ENCODE data around the gene ACOX1. TPM values are rescaled to one million over a fixed set of nuclear protein-coding genes. Genes with fewer than 3 reads are reported as not detected.

The ACOX1 gene
- polyA plus RNA-seq, 3 donors: 21.6 to 49.7 (median 49.2) TPM

GRCh38 chr17:75895370-75896155, 83.4 kb downstream of the ACOX1 start:
- Histone ChIP-seq H3K4me2 (replicated peaks; ENCODE audit: extremely low read depth, low read length, poor library complexity, severe bottlenecking) (peak overlapping the region; percentile 75), H4K20me1 (ENCODE audit: insufficient read depth, low read length) (peaks cover 23% of the 10 kb centered on the region), H3K4me3 (replicated peaks in 1 of 3; ENCODE audit: low read depth in 2 of 3, low read length in 3 of 3) (peak overlapping the region; percentile 55 to 82 (median 80)), H3K9ac (ENCODE audit: insufficient read depth, low read length, poor library complexity, severe bottlenecking) (peak overlapping the region; percentile 77), H3K4me1 (ENCODE audit: control insufficient read depth in 1 of 2, insufficient read depth in 2 of 2, low read length in 2 of 2) (peaks cover 18 to 23% of the 10 kb centered on the region in 2 donors), H2AFZ (ENCODE audit: insufficient read depth, low read depth, low read length, poor library complexity, severe bottlenecking) (peak overlapping the region; percentile 79), H3K9me3 (replicated peaks in 1 of 2; ENCODE audit: control insufficient read depth in 1 of 2, insufficient read depth in 1 of 2, low read length in 2 of 2) (no peaks in the 10 kb centered on the region), H3K27me3 (ENCODE audit: control insufficient read depth in 2 of 2, insufficient read depth in 2 of 2, low read length in 2 of 2) (no peaks in the 10 kb centered on the region), H3K36me3 (replicated peaks in 1 of 2; ENCODE audit: control insufficient read depth in 1 of 2, insufficient read depth in 2 of 2, low read length in 2 of 2) (peaks cover 35 to 44% of the 10 kb centered on the region in 2 donors), H3K79me2 (ENCODE audit: insufficient read depth, low read length) (peaks cover 17% of the 10 kb centered on the region), H3K27ac (ENCODE audit: low read depth in 1 of 2, low read length in 2 of 2) (peak overlapping the region in 1 of 2 donors; percentile 79)
- Mint-ChIP-seq H3K27ac (peak overlapping the region; percentile 79 to 95 (median 91)), H3K9me3 (peaks cover 0 to 2% (median 0%) of the 10 kb centered on the region in 7 donors), H3K4me3 (peak overlapping the region; percentile 80 to 90), H3K4me1 (peaks cover 22% of the 10 kb centered on the region), H3K36me3 (peaks cover 31 to 51% of the 10 kb centered on the region in 2 donors), H3K27me3 (ENCODE audit: low read depth in 3 of 3) (peaks cover 0 to 5% (median 2%) of the 10 kb centered on the region in 3 donors)
- WGBS (ENCODE audit: insufficient coverage): 32% methylated on average over 23 of the region's 28 CpGs
- peak in 2 of 3 donors; percentile 30 to 39 for DNase-seq
- TF ChIP-seq CTCF (IDR thresholded peaks at IDR 0.05): no peak
- intact Hi-C loops (cut with micrococcal nuclease): loop anchor here in 1 of 2 donors (5.0 kb wide), 1 partner anchor 38 kb away; the partner anchor contains the start of gene WBP2

GRCh38 chr17:75894049-75894733, 84.8 kb downstream of the ACOX1 start:
- Histone ChIP-seq H3K4me1 (ENCODE audit: control insufficient read depth in 1 of 2, insufficient read depth in 2 of 2, low read length in 2 of 2) (peaks cover 18 to 23% of the 10 kb centered on the region in 2 donors), H4K20me1 (ENCODE audit: insufficient read depth, low read length) (peaks cover 23% of the 10 kb centered on the region), H2AFZ (ENCODE audit: insufficient read depth, low read depth, low read length, poor library complexity, severe bottlenecking) (no peak overlapping the region), H3K36me3 (replicated peaks in 1 of 2; ENCODE audit: control insufficient read depth in 1 of 2, insufficient read depth in 2 of 2, low read length in 2 of 2) (peaks cover 26 to 44% of the 10 kb centered on the region in 2 donors), H3K27me3 (ENCODE audit: control insufficient read depth in 2 of 2, insufficient read depth in 2 of 2, low read length in 2 of 2) (no peaks in the 10 kb centered on the region), H3K4me3 (replicated peaks in 1 of 3; ENCODE audit: low read depth in 2 of 3, low read length in 3 of 3) (no peak overlapping the region), H3K4me2 (replicated peaks; ENCODE audit: extremely low read depth, low read length, poor library complexity, severe bottlenecking) (no peak overlapping the region), H3K9ac (ENCODE audit: insufficient read depth, low read length, poor library complexity, severe bottlenecking) (no peak overlapping the region), H3K27ac (ENCODE audit: low read depth in 1 of 2, low read length in 2 of 2) (no peak overlapping the region), H3K9me3 (replicated peaks in 1 of 2; ENCODE audit: control insufficient read depth in 1 of 2, insufficient read depth in 1 of 2, low read length in 2 of 2) (no peaks in the 10 kb centered on the region), H3K79me2 (ENCODE audit: insufficient read depth, low read length) (peaks cover 17% of the 10 kb centered on the region)
- TF ChIP-seq CTCF (IDR thresholded peaks at IDR 0.05): no peak
- no peak for DNase-seq
- Mint-ChIP-seq H3K4me1 (peaks cover 22% of the 10 kb centered on the region), H3K27ac (peak overlapping the region in 1 of 7 donors; percentile 59), H3K9me3 (peaks cover 0 to 2% (median 0%) of the 10 kb centered on the region in 7 donors), H3K27me3 (ENCODE audit: low read depth in 3 of 3) (peaks cover 0 to 3% (median 2%) of the 10 kb centered on the region in 3 donors), H3K4me3 (no peak overlapping the region), H3K36me3 (peaks cover 28 to 46% of the 10 kb centered on the region in 2 donors)
- 94% methylated on average over 18 of the region's 22 CpGs for WGBS (ENCODE audit: insufficient coverage)
- intact Hi-C loops (cut with micrococcal nuclease): no loop called here
